Measurements from ENCODE around the gene SLC25A13.

The SLC25A13 gene

DNA sequence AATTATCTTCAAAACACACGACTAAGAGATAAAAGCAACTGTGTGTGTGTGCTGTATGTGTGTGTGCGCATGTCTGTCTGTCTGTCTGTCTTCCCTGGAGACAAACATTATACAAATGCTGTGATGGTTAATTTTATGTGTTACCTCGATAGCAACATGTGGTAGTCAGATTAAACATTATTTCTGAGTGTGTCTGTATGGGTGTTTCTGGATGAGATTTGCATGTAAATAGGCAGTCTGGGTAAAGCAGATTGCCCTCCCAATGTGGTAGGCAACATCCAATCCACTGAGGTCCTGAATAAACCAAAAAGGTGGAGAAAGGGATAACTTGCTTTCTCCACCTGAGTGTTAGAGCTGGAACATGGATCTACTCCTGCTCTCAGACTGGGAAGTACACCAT, 67.9 kb downstream of the SLC25A13 start:
- no peak for DNase-seq
- in situ Hi-C loops (cut with MboI; ENCODE audit: low pct_unique_long_range_greater_than_20kb, low sequenced_read_pairs) = no loop called here

DNA sequence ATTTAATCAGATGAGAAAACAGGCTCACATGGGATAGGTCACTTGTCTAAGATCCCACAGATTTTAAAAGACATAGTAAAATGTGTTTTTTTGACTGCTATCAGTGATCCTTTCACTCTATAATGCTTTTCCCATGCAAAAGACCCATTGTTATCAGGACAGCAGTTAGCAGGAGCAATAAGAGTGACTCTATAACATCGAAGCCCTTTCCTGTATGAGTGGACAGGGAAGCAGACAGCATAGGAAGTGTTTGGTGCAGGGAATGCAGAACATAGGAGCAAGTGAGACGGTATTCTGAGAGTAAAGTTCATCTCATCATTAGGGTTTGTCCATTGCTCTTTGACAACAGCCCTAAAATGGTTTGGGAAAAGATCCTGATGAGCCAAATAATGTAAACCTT, 68.5 kb downstream of the SLC25A13 start:
- in situ Hi-C loops (cut with MboI; ENCODE audit: low pct_unique_long_range_greater_than_20kb, low sequenced_read_pairs) = no loop called here

GRCh38 chr7:96250776-96251361, 71.0 kb downstream of the SLC25A13 start:
- in situ Hi-C loops (cut with MboI; ENCODE audit: low pct_unique_long_range_greater_than_20kb, low sequenced_read_pairs) = no loop called here
- DNase-seq = peak; percentile 35

More for the DNA sequence above, 68.5 kb downstream of the SLC25A13 start:
- DNase-seq = no peak

- in situ Hi-C loops (cut with MboI; ENCODE audit: low pct_unique_long_range_greater_than_20kb, low sequenced_read_pairs) = no loop called here
These were observed 73.5 kb downstream of the SLC25A13 start for GRCh38 chr7:96248405-96248804.

GRCh38 chr7:96246919-96247318, 75.0 kb downstream of the SLC25A13 start:
- in situ Hi-C loops (cut with MboI; ENCODE audit: low pct_unique_long_range_greater_than_20kb, low sequenced_read_pairs) = no loop called here
- no peak for DNase-seq

More at GRCh38 chr7:96248405-96248804, 73.5 kb downstream of the SLC25A13 start:
- no peak for DNase-seq

DNA sequence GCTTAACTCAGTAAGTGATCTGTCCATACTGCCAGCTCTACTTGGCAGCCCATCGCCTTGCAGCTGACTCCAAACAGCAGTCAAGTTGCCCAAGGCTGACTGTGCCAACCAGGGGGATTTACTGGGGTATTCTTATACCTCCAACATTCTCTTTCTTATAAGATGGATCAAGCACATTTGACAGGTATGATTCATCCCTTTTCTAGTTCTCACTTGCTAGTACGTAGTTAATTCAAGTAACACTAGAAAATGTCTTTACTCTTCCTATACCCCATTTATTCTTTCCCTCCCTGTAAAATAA, 77.0 kb downstream of the SLC25A13 start:
- in situ Hi-C loops (cut with MboI; ENCODE audit: low pct_unique_long_range_greater_than_20kb, low sequenced_read_pairs) = no loop called here
- DNase-seq = no peak

DNA sequence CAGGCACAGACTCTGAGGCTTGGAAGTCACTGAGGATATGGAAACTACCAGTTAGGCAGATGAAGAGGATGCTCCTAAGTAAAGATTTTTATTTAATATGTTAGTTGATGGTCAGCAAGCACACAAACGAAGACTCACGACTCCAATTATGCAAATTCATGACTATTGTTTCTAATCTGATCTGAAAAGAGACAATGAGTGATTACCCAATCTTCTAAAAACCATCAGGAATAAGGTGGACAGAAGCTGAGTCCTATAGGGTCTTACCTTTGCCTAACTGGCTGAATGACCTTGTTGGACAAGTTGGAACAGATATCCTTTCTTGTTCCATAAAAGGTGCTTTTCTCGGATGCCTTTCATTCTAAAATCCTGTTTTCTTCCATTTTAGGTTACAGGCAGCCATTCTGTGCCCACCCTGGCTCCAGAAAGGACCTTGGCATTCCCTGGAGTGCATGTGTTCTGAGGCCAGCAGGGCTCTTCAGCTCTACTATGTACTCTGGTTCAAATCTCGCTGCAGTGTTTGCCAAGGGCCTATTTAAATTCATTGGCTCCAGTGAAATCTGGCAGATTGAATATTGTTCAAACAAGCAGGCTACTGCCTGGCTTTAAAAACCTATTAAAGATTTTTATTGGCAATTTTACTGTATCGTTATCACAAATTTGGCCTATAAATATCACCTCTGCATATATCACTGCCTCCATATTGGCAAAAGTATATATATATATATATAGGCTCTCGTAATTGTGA, 77.5 kb downstream of the SLC25A13 start:
- in situ Hi-C loops (cut with MboI; ENCODE audit: low pct_unique_long_range_greater_than_20kb, low sequenced_read_pairs) = no loop called here
- DNase-seq = no peak

GRCh38 chr7:96243241-96243640, 78.7 kb downstream of the SLC25A13 start:
- DNase-seq = no peak
- in situ Hi-C loops (cut with MboI; ENCODE audit: low pct_unique_long_range_greater_than_20kb, low sequenced_read_pairs) = no loop called here

DNA sequence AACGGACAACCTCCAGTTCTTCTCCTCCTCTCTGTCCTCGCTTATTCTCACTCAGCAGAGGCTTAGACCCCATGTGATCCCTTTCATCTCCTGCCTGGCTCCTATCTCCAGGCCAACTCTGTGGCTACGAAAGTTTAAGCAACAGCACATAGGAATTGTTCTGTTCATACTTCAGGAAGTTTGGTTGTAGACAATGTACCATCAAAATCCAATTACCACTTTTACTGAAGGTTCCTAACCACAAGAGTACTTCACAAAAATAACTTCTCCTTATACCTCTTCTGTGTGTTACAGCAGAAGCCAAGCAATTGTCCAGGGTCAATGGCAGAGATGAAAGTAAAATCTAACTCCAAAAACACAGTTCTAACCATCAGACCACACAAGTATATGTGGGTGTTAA, 80.0 kb downstream of the SLC25A13 start:
- peak; percentile 72 for DNase-seq
- in situ Hi-C loops (cut with MboI; ENCODE audit: low pct_unique_long_range_greater_than_20kb, low sequenced_read_pairs) = no loop called here

- in situ Hi-C loops (cut with MboI; ENCODE audit: low pct_unique_long_range_greater_than_20kb, low sequenced_read_pairs) = no loop called here
- no peak for DNase-seq
These were observed 82.7 kb downstream of the SLC25A13 start for GRCh38 chr7:96238976-96239766.

DNA sequence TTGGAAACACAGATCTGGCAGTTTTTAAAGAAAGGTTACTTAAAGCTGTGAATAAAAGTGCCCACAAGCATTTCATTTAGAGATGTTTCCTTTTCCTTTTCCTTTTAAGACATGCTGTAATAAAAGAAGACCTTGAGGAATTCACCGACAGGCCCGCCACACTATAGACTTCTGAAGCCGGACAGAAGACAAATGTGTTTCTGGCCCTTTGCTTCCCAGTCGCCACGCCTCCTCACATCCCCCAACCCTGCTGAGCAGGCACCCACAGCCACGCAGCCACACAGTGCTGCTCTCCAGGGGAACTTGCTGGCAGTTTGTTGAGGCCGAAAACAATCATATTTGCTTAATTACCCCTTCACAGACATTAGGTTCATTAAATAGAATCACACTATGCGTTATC, 83.4 kb downstream of the SLC25A13 start:
- in situ Hi-C loops (cut with MboI; ENCODE audit: low pct_unique_long_range_greater_than_20kb, low sequenced_read_pairs) = no loop called here
- no peak for DNase-seq

DNA sequence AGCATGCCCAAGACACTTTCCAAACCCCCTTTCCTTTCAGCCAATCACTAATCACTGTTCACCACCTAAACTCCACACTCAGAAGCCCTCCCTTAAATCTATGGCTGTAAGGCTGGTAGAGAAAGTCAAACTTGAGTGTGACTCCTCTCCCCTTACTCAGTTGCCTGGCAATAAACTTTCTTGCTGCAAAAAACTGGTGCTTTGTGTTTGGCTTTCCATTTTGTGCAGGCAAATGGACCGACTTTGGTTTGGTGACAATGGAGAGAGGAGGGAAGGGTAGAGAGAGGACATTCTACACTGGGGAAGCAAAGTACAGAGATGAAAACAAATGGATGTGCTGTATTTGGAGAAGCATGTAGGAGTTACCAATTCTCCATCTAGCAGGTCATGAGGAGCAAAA, 84.9 kb downstream of the SLC25A13 start:
- in situ Hi-C loops (cut with MboI; ENCODE audit: low pct_unique_long_range_greater_than_20kb, low sequenced_read_pairs) = no loop called here
- DNase-seq = no peak

DNA sequence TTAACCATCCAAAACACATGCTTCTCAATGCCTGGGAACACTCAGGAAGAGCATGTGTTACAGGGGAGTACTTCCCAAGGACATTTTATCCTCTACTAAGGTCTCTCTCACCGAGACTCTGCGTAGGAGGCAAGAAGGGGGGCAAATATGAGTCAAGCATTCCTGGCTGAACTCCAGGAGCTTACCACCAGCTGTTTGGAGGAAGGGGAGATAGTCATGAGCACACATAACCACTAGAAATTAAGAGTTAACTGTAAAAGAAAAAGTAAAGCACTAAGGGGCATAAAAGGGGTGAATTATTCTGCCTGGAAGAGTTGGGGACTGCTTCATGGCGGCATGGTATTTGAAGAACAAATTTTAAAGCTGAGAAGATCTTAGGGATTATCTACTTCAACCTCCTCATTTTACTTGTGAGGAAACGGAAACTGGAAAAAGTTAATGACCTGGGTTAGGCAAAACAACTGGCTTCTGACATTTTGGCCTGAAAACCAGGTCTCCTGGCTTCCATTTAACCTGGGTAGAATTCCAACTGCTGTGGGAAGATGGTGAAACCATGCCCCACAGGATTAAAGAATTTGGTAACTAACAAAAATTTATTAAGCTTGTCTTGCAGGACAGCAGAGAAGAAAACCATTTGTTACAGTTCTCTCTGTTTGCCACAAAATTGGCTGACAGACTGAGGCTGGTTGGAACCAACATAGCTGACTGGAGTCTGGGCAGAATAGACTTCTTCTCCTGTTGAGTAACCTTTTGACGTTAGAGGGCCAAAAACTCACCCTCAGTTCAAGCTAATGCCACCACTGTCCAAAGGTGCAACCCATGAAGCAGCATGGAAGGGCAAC, 85.5 kb downstream of the SLC25A13 start:
- in situ Hi-C loops (cut with MboI; ENCODE audit: low pct_unique_long_range_greater_than_20kb, low sequenced_read_pairs) = no loop called here
- DNase-seq = peak; percentile 44

GRCh38 chr7:96235281-96235680, 86.6 kb downstream of the SLC25A13 start:
- in situ Hi-C loops (cut with MboI; ENCODE audit: low pct_unique_long_range_greater_than_20kb, low sequenced_read_pairs) = no loop called here

GRCh38 chr7:96233528-96234154, 88.3 kb downstream of the SLC25A13 start:
- DNase-seq = no peak
- in situ Hi-C loops (cut with MboI; ENCODE audit: low pct_unique_long_range_greater_than_20kb, low sequenced_read_pairs) = no loop called here

More at GRCh38 chr7:96235281-96235680, 86.6 kb downstream of the SLC25A13 start:
- no peak for DNase-seq

GRCh38 chr7:96233084-96233483, 88.8 kb downstream of the SLC25A13 start:
- in situ Hi-C loops (cut with MboI; ENCODE audit: low pct_unique_long_range_greater_than_20kb, low sequenced_read_pairs) = no loop called here
- DNase-seq = no peak

- no peak for DNase-seq
- in situ Hi-C loops (cut with MboI; ENCODE audit: low pct_unique_long_range_greater_than_20kb, low sequenced_read_pairs) = no loop called here
These were observed 93.1 kb downstream of the SLC25A13 start for GRCh38 chr7:96228760-96229159.

DNA sequence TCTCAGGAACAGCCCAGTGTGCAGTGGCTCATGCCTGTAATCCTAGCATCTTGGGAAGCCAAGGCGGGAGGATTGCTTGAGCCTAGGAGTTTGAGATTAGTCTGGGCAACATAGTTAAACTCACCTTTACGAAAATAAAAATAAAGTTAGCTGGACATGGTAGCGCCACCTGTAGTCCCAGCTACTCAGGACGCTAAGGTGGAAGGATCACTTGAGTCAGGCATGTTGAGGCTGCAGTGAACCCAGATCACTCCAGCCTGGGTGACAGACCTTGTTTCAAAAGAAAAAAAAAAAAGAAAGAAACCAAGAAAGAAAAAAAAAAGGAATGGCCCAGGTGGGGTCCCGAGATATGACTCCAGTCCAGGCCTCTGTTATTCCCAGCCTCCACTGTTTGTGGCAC, 96.6 kb downstream of the SLC25A13 start:
- in situ Hi-C loops (cut with MboI; ENCODE audit: low pct_unique_long_range_greater_than_20kb, low sequenced_read_pairs) = no loop called here
- DNase-seq = no peak

DNA sequence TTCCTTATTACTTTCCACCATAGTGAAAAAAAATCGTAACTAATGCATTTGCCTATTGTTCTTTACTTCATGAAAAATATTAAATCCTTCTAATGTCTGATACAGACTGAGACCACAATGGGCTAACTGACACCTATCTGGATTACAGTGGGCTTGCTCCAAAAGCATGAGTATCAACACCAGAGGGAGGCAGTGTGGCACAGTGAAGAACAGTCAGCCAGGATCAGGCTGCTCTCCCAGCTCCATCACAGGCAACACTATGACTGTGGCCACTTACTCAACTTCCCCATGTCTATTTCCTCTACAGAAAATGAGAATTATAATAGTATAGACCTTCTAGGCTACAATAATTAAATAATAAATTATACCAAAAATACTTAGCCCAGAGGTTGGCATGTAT, 97.2 kb downstream of the SLC25A13 start:
- in situ Hi-C loops (cut with MboI; ENCODE audit: low pct_unique_long_range_greater_than_20kb, low sequenced_read_pairs) = no loop called here
- DNase-seq = peak; percentile 53
